ENCODE results near the gene METRNL.
"Not testable (repeated sequence)": the region's sequence is repeated elsewhere in the genome, so short reads cannot be mapped to it uniquely, and the experiment has no call there.

METRNL gene

GRCh38 chr17:83106913-83107655 lies 27.7 kb downstream of the METRNL start:
- DNase-seq (ENCODE audit: low read depth in 3 of 3), result no peak

- DNase-seq (ENCODE audit: low read depth in 3 of 3), result no peak
These were observed 28.2 kb downstream of the METRNL start for GRCh38 chr17:83107656-83108048.

GRCh38 chr17:83108709-83109108 lies 29.3 kb downstream of the METRNL start:
- DNase-seq (ENCODE audit: low read depth in 3 of 3), result no peak

GRCh38 chr17:83109386-83109785 lies 30.0 kb downstream of the METRNL start:
- DNase-seq (ENCODE audit: low read depth in 3 of 3), result no peak

GRCh38 chr17:83109793-83110645 lies 30.6 kb downstream of the METRNL start:
- no peak for DNase-seq (ENCODE audit: low read depth in 3 of 3)

GRCh38 chr17:83110735-83111134 lies 31.3 kb downstream of the METRNL start:
- DNase-seq (ENCODE audit: low read depth in 3 of 3), result no peak

- DNase-seq (ENCODE audit: low read depth in 3 of 3), result no peak
These were observed 32.3 kb downstream of the METRNL start for GRCh38 chr17:83111516-83112282.

- DNase-seq (ENCODE audit: low read depth in 3 of 3), result no peak
These were observed 34.0 kb downstream of the METRNL start for GRCh38 chr17:83113381-83113780.

- no peak for DNase-seq (ENCODE audit: low read depth in 3 of 3)
These were observed 34.4 kb downstream of the METRNL start for GRCh38 chr17:83113792-83114191.

GRCh38 chr17:83114706-83115105 lies 35.3 kb downstream of the METRNL start:
- DNase-seq (ENCODE audit: low read depth in 3 of 3), result no peak

GRCh38 chr17:83115202-83115651 lies 35.8 kb downstream of the METRNL start:
- no peak for DNase-seq (ENCODE audit: low read depth in 3 of 3)

GRCh38 chr17:83115832-83116231 lies 36.4 kb downstream of the METRNL start:
- no peak for DNase-seq (ENCODE audit: low read depth in 3 of 3)

- no peak for DNase-seq (ENCODE audit: low read depth in 3 of 3)
These were observed 36.9 kb downstream of the METRNL start for GRCh38 chr17:83116311-83116771.

GRCh38 chr17:83116783-83117555 lies 37.6 kb downstream of the METRNL start:
- no peak for DNase-seq (ENCODE audit: low read depth in 3 of 3)

GRCh38 chr17:83117583-83117982 lies 38.2 kb downstream of the METRNL start:
- no peak for DNase-seq (ENCODE audit: low read depth in 3 of 3)

- DNase-seq (ENCODE audit: low read depth in 3 of 3), result no peak
These were observed 38.8 kb downstream of the METRNL start for GRCh38 chr17:83118071-83118841.

GRCh38 chr17:83119987-83120864 lies 40.8 kb downstream of the METRNL start:
- no peak for DNase-seq (ENCODE audit: low read depth in 3 of 3)

- DNase-seq (ENCODE audit: low read depth in 3 of 3), result not testable (repeated sequence)
These were observed 42.1 kb downstream of the METRNL start for GRCh38 chr17:83121473-83121872.
